IPS-18a (cell line): ENCODE results near the gene NOXRED1.

Source experiments
- H3K27ac ChIP-seq: one replicate; pipeline ENCODE4 v1.5.1; 2013; ENCODE audit warnings: low read length
- H3K27me3 ChIP-seq: one replicate; pipeline ENCODE4 v1.6.1; 2013; ENCODE audit warnings: mild to moderate bottlenecking, low read length; ENCODE audit not compliant: control insufficient read depth, insufficient read depth
- H3K36me3 ChIP-seq: one replicate; pipeline ENCODE4 v1.6.1; 2013; ENCODE audit warnings: low read depth, low read length; ENCODE audit not compliant: control insufficient read depth
- H3K4me1 ChIP-seq: one replicate; pipeline ENCODE4 v1.6.1; 2013; ENCODE audit warnings: low read depth, low read length; ENCODE audit not compliant: control insufficient read depth
- H3K4me3 ChIP-seq: one replicate; pipeline ENCODE4 v1.5.1; 2013; ENCODE audit warnings: low read length
- H3K9ac ChIP-seq: one replicate; pipeline ENCODE4 v1.6.1; 2013; ENCODE audit warnings: mild to moderate bottlenecking, low read length, moderate library complexity
- H3K9me3 ChIP-seq: one replicate; pipeline ENCODE4 v1.6.1; 2013; ENCODE audit warnings: low read depth, low read length; ENCODE audit not compliant: control insufficient read depth

Gene NOXRED1

GRCh38 chr14:77369285-77369684 lies 54.0 kb downstream of the NOXRED1 start:
- Histone ChIP-seq H3K4me3 (no peak overlapping the region), H3K27ac (no peak overlapping the region), H3K36me3 (no peaks in the 10 kb centered on the region), H3K4me1 (no peaks in the 10 kb centered on the region), H3K9me3 (no peaks in the 10 kb centered on the region), H3K27me3 (no peaks in the 10 kb centered on the region), H3K9ac (no peak overlapping the region)

- Histone ChIP-seq H3K4me3 (no peak overlapping the region), H3K27ac (no peak overlapping the region), H3K9me3 (no peaks in the 10 kb centered on the region), H3K9ac (no peak overlapping the region), H3K4me1 (no peaks in the 10 kb centered on the region), H3K36me3 (no peaks in the 10 kb centered on the region), H3K27me3 (no peaks in the 10 kb centered on the region)
Measured at GRCh38 chr14:77364146-77364545, 59.2 kb downstream of the NOXRED1 start.

GRCh38 chr14:77359626-77360025 lies 63.7 kb downstream of the NOXRED1 start:
- Histone ChIP-seq H3K4me1 (no peaks in the 10 kb centered on the region), H3K4me3 (no peak overlapping the region), H3K36me3 (no peaks in the 10 kb centered on the region), H3K9me3 (no peaks in the 10 kb centered on the region), H3K27ac (no peak overlapping the region), H3K27me3 (no peaks in the 10 kb centered on the region), H3K9ac (no peak overlapping the region)

GRCh38 chr14:77356899-77357298 lies 66.4 kb downstream of the NOXRED1 start:
- Histone ChIP-seq H3K27me3 (no peaks in the 10 kb centered on the region), H3K9me3 (no peaks in the 10 kb centered on the region), H3K27ac (no peak overlapping the region), H3K9ac (no peak overlapping the region), H3K4me3 (no peak overlapping the region), H3K36me3 (no peaks in the 10 kb centered on the region), H3K4me1 (no peaks in the 10 kb centered on the region)

- Histone ChIP-seq H3K4me1 (no peaks in the 10 kb centered on the region), H3K27ac (no peak overlapping the region), H3K27me3 (no peaks in the 10 kb centered on the region), H3K9me3 (no peaks in the 10 kb centered on the region), H3K36me3 (no peaks in the 10 kb centered on the region), H3K9ac (no peak overlapping the region), H3K4me3 (no peak overlapping the region)
Measured at GRCh38 chr14:77355811-77356210, 67.5 kb downstream of the NOXRED1 start.

GRCh38 chr14:77353469-77354141 lies 69.7 kb downstream of the NOXRED1 start:
- H3K4me3 ChIP-seq, result no peak overlapping the region
- H3K9ac ChIP-seq, result no peak overlapping the region
- no peak overlapping the region for H3K27ac ChIP-seq
- H3K4me1 ChIP-seq, result no peaks in the 10 kb centered on the region
- H3K27me3 ChIP-seq, result no peaks in the 10 kb centered on the region
- H3K36me3 ChIP-seq, result no peaks in the 10 kb centered on the region
- H3K9me3 ChIP-seq, result no peaks in the 10 kb centered on the region

GRCh38 chr14:77347751-77348150 lies 75.6 kb downstream of the NOXRED1 start:
- no peak overlapping the region for H3K9ac ChIP-seq
- H3K36me3 ChIP-seq, result no peaks in the 10 kb centered on the region
- H3K4me1 ChIP-seq, result peaks cover 4% of the 10 kb centered on the region
- H3K27ac ChIP-seq, result no peak overlapping the region
- no peaks in the 10 kb centered on the region for H3K27me3 ChIP-seq
- no peak overlapping the region for H3K4me3 ChIP-seq
- H3K9me3 ChIP-seq, result no peaks in the 10 kb centered on the region

GRCh38 chr14:77346495-77346894 lies 76.8 kb downstream of the NOXRED1 start:
- Histone ChIP-seq H3K36me3 (no peaks in the 10 kb centered on the region), H3K4me1 (peaks cover 4% of the 10 kb centered on the region), H3K9me3 (no peaks in the 10 kb centered on the region)

GRCh38 chr14:77344377-77344996 lies 78.8 kb downstream of the NOXRED1 start:
- Histone ChIP-seq H3K27me3 (no peaks in the 10 kb centered on the region), H3K9me3 (no peaks in the 10 kb centered on the region), H3K4me1 (peaks cover 9% of the 10 kb centered on the region), H3K9ac (no peak overlapping the region), H3K4me3 (no peak overlapping the region), H3K36me3 (no peaks in the 10 kb centered on the region), H3K27ac (no peak overlapping the region)

More at GRCh38 chr14:77346495-77346894, 76.8 kb downstream of the NOXRED1 start:
- Histone ChIP-seq H3K4me3 (no peak overlapping the region), H3K9ac (no peak overlapping the region), H3K27ac (no peak overlapping the region), H3K27me3 (no peaks in the 10 kb centered on the region)
